ENCODE data around the gene CYP2F1. TPM values are rescaled to one million over a fixed set of nuclear protein-coding genes. Genes with fewer than 3 reads are reported as not detected.

CYP2F1 gene
- total RNA-seq, 1 experiment from 2014 or later: not detected

- CTCF ChIA-PET: no interaction called here
Observed at GRCh38 chr19:41156207-41156606, 42.0 kb downstream of the CYP2F1 start.

GRCh38 chr19:41159881-41160280 lies 45.6 kb downstream of the CYP2F1 start:
- H3K27me3 Mint-ChIP-seq (ENCODE audit: insufficient read depth, unreplicated experiment): no peaks in the 10 kb centered on the region
- H3K4me1 ChIP-seq: peaks cover 30% of the 10 kb centered on the region
- CTCF ChIA-PET: interaction anchor here (0.6 to 1.6 kb wide), 5 partner anchors 16 to 610 kb away, joined by 3 to 6 read pairs (median 5); no protein-coding TSS in a partner anchor
- no peaks in the 10 kb centered on the region for H3K36me3 ChIP-seq (ENCODE audit: control insufficient read depth, insufficient read depth, low read length)
- no peaks in the 10 kb centered on the region for H3K9me3 ChIP-seq
- H3K4me1 Mint-ChIP-seq (ENCODE audit: low read depth, unreplicated experiment): peaks cover 28% of the 10 kb centered on the region
- H3K27ac Mint-ChIP-seq (ENCODE audit: unreplicated experiment): peak overlapping the region; percentile 91
- H3K4me3 ChIP-seq (ENCODE audit: low read depth, low read length): no peak overlapping the region
- TF ChIP-seq CTCF (IDR thresholded peaks at IDR 0.05; ENCODE audit: insufficient read depth in 1 of 2, low read depth in 1 of 2, low read length in 1 of 2, severe bottlenecking in 1 of 2, unreplicated experiment in 1 of 2): no peak
- H3K9me3 Mint-ChIP-seq (ENCODE audit: unreplicated experiment): peaks cover 6% of the 10 kb centered on the region
- POLR2A ChIA-PET: interaction anchor here (0.6 to 1.7 kb wide), 3 partner anchors 16 to 443 kb away, joined by 3 to 19 read pairs (median 3); partner anchors contain the start of genes COQ8B, CYP2S1 and ITPKC
- H3K4me3 Mint-ChIP-seq (ENCODE audit: unreplicated experiment): no peak overlapping the region
- H3K27me3 ChIP-seq (replicated peaks; ENCODE audit: control insufficient read depth, insufficient read depth, low read length): no peaks in the 10 kb centered on the region
- BruUV-seq (replicated peaks): no TSS peak
- H3K36me3 Mint-ChIP-seq (ENCODE audit: insufficient read depth, unreplicated experiment): peaks cover 27% of the 10 kb centered on the region
- DNase-seq: no peak
- intact Hi-C loops (cut with micrococcal nuclease; ENCODE audit: unreplicated experiment): loop anchor here (1.0 kb wide), 2 partner anchors 7 to 16 kb away; no protein-coding TSS in a partner anchor

More at GRCh38 chr19:41156207-41156606, 42.0 kb downstream of the CYP2F1 start:
- H3K36me3 ChIP-seq (ENCODE audit: control insufficient read depth, insufficient read depth, low read length): no peaks in the 10 kb centered on the region
- BruUV-seq (replicated peaks): no TSS peak
- H3K36me3 Mint-ChIP-seq (ENCODE audit: insufficient read depth, unreplicated experiment): peaks cover 20% of the 10 kb centered on the region
- no peak overlapping the region for H3K4me3 ChIP-seq (ENCODE audit: low read depth, low read length)
- POLR2A ChIA-PET: no interaction called here
- peaks cover 24% of the 10 kb centered on the region for H3K4me1 Mint-ChIP-seq (ENCODE audit: low read depth, unreplicated experiment)
- intact Hi-C loops (cut with micrococcal nuclease; ENCODE audit: unreplicated experiment): no loop called here
- H3K27me3 Mint-ChIP-seq (ENCODE audit: insufficient read depth, unreplicated experiment): no peaks in the 10 kb centered on the region
- TF ChIP-seq CTCF (IDR thresholded peaks at IDR 0.05; ENCODE audit: insufficient read depth in 1 of 2, low read depth in 1 of 2, low read length in 1 of 2, severe bottlenecking in 1 of 2, unreplicated experiment in 1 of 2): peak in 1 of 2 experiments; percentile 32
- H3K27ac Mint-ChIP-seq (ENCODE audit: unreplicated experiment): no peak overlapping the region
- no peak overlapping the region for H3K4me3 Mint-ChIP-seq (ENCODE audit: unreplicated experiment)
- H3K4me1 ChIP-seq: peaks cover 29% of the 10 kb centered on the region
- H3K9me3 ChIP-seq: no peaks in the 10 kb centered on the region
- H3K27me3 ChIP-seq (replicated peaks; ENCODE audit: control insufficient read depth, insufficient read depth, low read length): no peaks in the 10 kb centered on the region
- DNase-seq: no peak
- no peaks in the 10 kb centered on the region for H3K9me3 Mint-ChIP-seq (ENCODE audit: unreplicated experiment)

- no peak overlapping the region for H3K4me3 ChIP-seq (ENCODE audit: low read depth, low read length)
- ChIA-PET CTCF (interaction anchor here (0.5 kb wide), 1 partner anchor 54 kb away, joined by 6 read pairs; no protein-coding TSS in a partner anchor), POLR2A (no interaction called here)
- TF ChIP-seq CTCF (IDR thresholded peaks at IDR 0.05; ENCODE audit: insufficient read depth in 1 of 2, low read depth in 1 of 2, low read length in 1 of 2, severe bottlenecking in 1 of 2, unreplicated experiment in 1 of 2): peak in 1 of 2 experiments; percentile 24
- DNase-seq: peak in 1 of 2 experiments; percentile 57
- peaks cover 10% of the 10 kb centered on the region for H3K9me3 Mint-ChIP-seq (ENCODE audit: unreplicated experiment)
- no TSS peak for BruUV-seq (replicated peaks)
- H3K4me3 Mint-ChIP-seq (ENCODE audit: unreplicated experiment): no peak overlapping the region
- no peaks in the 10 kb centered on the region; the same call in 1 of the 2 replicates for H3K36me3 ChIP-seq (ENCODE audit: control insufficient read depth, insufficient read depth, low read length)
- peaks cover 35% of the 10 kb centered on the region for H3K4me1 Mint-ChIP-seq (ENCODE audit: low read depth, unreplicated experiment)
- no peak overlapping the region for H3K27ac Mint-ChIP-seq (ENCODE audit: unreplicated experiment)
- H3K36me3 Mint-ChIP-seq (ENCODE audit: insufficient read depth, unreplicated experiment): peaks cover 27% of the 10 kb centered on the region
- peaks cover 42% of the 10 kb centered on the region for H3K4me1 ChIP-seq
- no peaks in the 10 kb centered on the region for H3K27me3 Mint-ChIP-seq (ENCODE audit: insufficient read depth, unreplicated experiment)
- no peaks in the 10 kb centered on the region for H3K27me3 ChIP-seq (replicated peaks; ENCODE audit: control insufficient read depth, insufficient read depth, low read length)
- intact Hi-C loops (cut with micrococcal nuclease; ENCODE audit: unreplicated experiment): no loop called here
- H3K9me3 ChIP-seq: no peaks in the 10 kb centered on the region
Observed at GRCh38 chr19:41161903-41162302, 47.7 kb downstream of the CYP2F1 start.
